ENCODE results near the gene UBA5. TPM values are rescaled to one million over a fixed set of nuclear protein-coding genes. Genes with fewer than 3 reads are reported as not detected.
A peak's percentile ranks its signal among the peaks of the same experiment; 100 is the strongest.

The UBA5 gene
- total RNA-seq, 1 experiment from 2014 or later: 63.4 TPM

- no peak for DNase-seq (ENCODE audit: low read depth)
Observed at GRCh38 chr3:132713977-132714727, 54.0 kb downstream of the UBA5 start.

- no peak for DNase-seq (ENCODE audit: low read depth)
Observed at GRCh38 chr3:132716372-132716771, 56.2 kb downstream of the UBA5 start.

- no peak for DNase-seq (ENCODE audit: low read depth)
Observed at GRCh38 chr3:132720228-132720627, 60.1 kb downstream of the UBA5 start.

- DNase-seq (ENCODE audit: low read depth): peak; percentile 64
Observed at GRCh38 chr3:132721479-132722164, 61.5 kb downstream of the UBA5 start.

GRCh38 chr3:132722165-132723023, 62.3 kb downstream of the UBA5 start, which contains the start of gene NPHP3:
Gene NPHP3 (minus strand): TSS chr3:132722409. CDS start chr3:132722355, 54 bp downstream.
- peak; percentile 89 for DNase-seq (ENCODE audit: low read depth)

GRCh38 chr3:132723024-132723950, 63.2 kb downstream of the UBA5 start:
- DNase-seq (ENCODE audit: low read depth): no peak

- peak; percentile 62 for DNase-seq (ENCODE audit: low read depth)
Observed at GRCh38 chr3:132726341-132726823, 66.3 kb downstream of the UBA5 start.

Other genes with a start within 250 kb of the UBA5 start
- gene DNAJC13, start 242.8 kb upstream of the UBA5 start, total RNA-seq (2014; rRNA removed; shearing (Covaris generic)): 51.7 and 52.5 TPM in 2 replicates
- gene ACKR4, start 63.1 kb upstream of the UBA5 start, total RNA-seq (2014; rRNA removed; shearing (Covaris generic)): not detected in 2 replicates
- 13.8 and 20.2 TPM in 2 replicates for gene ACAD11, start 520 bp upstream of the UBA5 start, total RNA-seq (2014; rRNA removed; shearing (Covaris generic))
- gene NPHP3, start 62.1 kb downstream of the UBA5 start, total RNA-seq (2014; rRNA removed; shearing (Covaris generic)): 12.6 and 15.4 TPM in 2 replicates